ENCODE results near the gene DOCK2.

The DOCK2 gene

GRCh38 chr5:169970911-169971765 lies 334.1 kb downstream of the DOCK2 start:
- H3K4me3 ChIP-seq (replicated peaks in 1 of 2; ENCODE audit: low read depth in 2 of 2, low read length in 2 of 2): no peak overlapping the region
- TF ChIP-seq CTCF (IDR thresholded peaks at IDR 0.05; ENCODE audit: low read depth, low read length): no peak
- peak; percentile 85 to 86 for DNase-seq (ENCODE audit: low read depth in 2 of 2)

GRCh38 chr5:169971780-169972179 lies 334.7 kb downstream of the DOCK2 start:
- TF ChIP-seq CTCF (IDR thresholded peaks at IDR 0.05; ENCODE audit: low read depth, low read length): no peak
- no peak overlapping the region for H3K4me3 ChIP-seq (replicated peaks in 1 of 2; ENCODE audit: low read depth in 2 of 2, low read length in 2 of 2)
- no peak for DNase-seq (ENCODE audit: low read depth in 2 of 2)

- H3K4me3 ChIP-seq (replicated peaks in 1 of 2; ENCODE audit: low read depth in 2 of 2, low read length in 2 of 2): no peak overlapping the region
- no peak for TF ChIP-seq CTCF (IDR thresholded peaks at IDR 0.05; ENCODE audit: low read depth, low read length)
- DNase-seq (ENCODE audit: low read depth in 2 of 2): no peak
Measured at GRCh38 chr5:169973056-169973455, 336.0 kb downstream of the DOCK2 start.

- H3K4me3 ChIP-seq (replicated peaks in 1 of 2; ENCODE audit: low read depth in 2 of 2, low read length in 2 of 2): no peak overlapping the region
- TF ChIP-seq CTCF (IDR thresholded peaks at IDR 0.05; ENCODE audit: low read depth, low read length): no peak
- no peak for DNase-seq (ENCODE audit: low read depth in 2 of 2)
Measured at GRCh38 chr5:169974121-169974770, 337.2 kb downstream of the DOCK2 start.

GRCh38 chr5:169978714-169979113 lies 341.6 kb downstream of the DOCK2 start:
- peak in 1 of 2 donors; percentile 18 for DNase-seq (ENCODE audit: low read depth in 2 of 2)
- peak overlapping the region; percentile 38 to 70 for H3K4me3 ChIP-seq (replicated peaks in 1 of 2; ENCODE audit: low read depth in 2 of 2, low read length in 2 of 2)
- no peak for TF ChIP-seq CTCF (IDR thresholded peaks at IDR 0.05; ENCODE audit: low read depth, low read length)

- peak overlapping the region; percentile 38 to 70 for H3K4me3 ChIP-seq (replicated peaks in 1 of 2; ENCODE audit: low read depth in 2 of 2, low read length in 2 of 2)
- no peak for TF ChIP-seq CTCF (IDR thresholded peaks at IDR 0.05; ENCODE audit: low read depth, low read length)
- peak; percentile 33 to 35 for DNase-seq (ENCODE audit: low read depth in 2 of 2)
Measured at GRCh38 chr5:169979871-169980270, 342.8 kb downstream of the DOCK2 start.

All from cardiac fibroblast (primary cell).